GM23338 (cell line): ENCODE measurements around the gene LRRTM1. TPM values are rescaled to one million over a fixed set of nuclear protein-coding genes. Genes with fewer than 3 reads are reported as not detected.

Experiments
- ATAC-seq: fragments of 200-7000 bp; cut with Tn5 transposase; 3 replicates; pipeline ENCODE4 v1.9.1; 2020
- DNase-seq: peaks from one replicate; pipeline ENCODE4 v3.0.0-alpha.2; 2015; ENCODE audit warnings: low spot score
- H2AFZ ChIP-seq: fragments of 200-600 bp; sonication (generic); 2 replicates; pipeline ENCODE4 v1.8.0; 2016; ENCODE audit warnings: antibody characterized with exemption, mild to moderate bottlenecking, moderate library complexity
- H3F3A ChIP-seq: fragments of 200-600 bp; sonication (generic); replicated peaks from 2 replicates; pipeline ENCODE4 v1.8.0; 2017; ENCODE audit warnings: antibody characterized with exemption, mixed run types, low read depth
- H3K27ac ChIP-seq: fragments of 200-600 bp; sonication (generic); 2 replicates; pipeline ENCODE4 v1.6.1; 2016; ENCODE audit warnings: low read depth
- H3K27me3 ChIP-seq: fragments of 200-600 bp; sonication (generic); 2 replicates; pipeline ENCODE4 v1.8.0; 2016; ENCODE audit warnings: mild to moderate bottlenecking, mixed run types, moderate library complexity; ENCODE audit not compliant: insufficient read depth
- H3K36me3 ChIP-seq: fragments of 200-600 bp; sonication (generic); 2 replicates; pipeline ENCODE4 v1.8.0; 2016; ENCODE audit warnings: mild to moderate bottlenecking; ENCODE audit not compliant: insufficient read depth
- H3K4me1 ChIP-seq: fragments of 200-600 bp; sonication (generic); 2 replicates; pipeline ENCODE4 v1.8.0; 2016; ENCODE audit warnings: mild to moderate bottlenecking, moderate library complexity; ENCODE audit not compliant: insufficient read depth
- H3K4me2 ChIP-seq: fragments of 200-600 bp; sonication (generic); 2 replicates; pipeline ENCODE4 v1.7.1; 2017; ENCODE audit warnings: mixed run types
- H3K4me3 ChIP-seq: fragments of 200-600 bp; sonication (generic); 2 replicates; pipeline ENCODE4 v1.6.1; 2016; ENCODE audit warnings: mixed run types
- H3K79me2 ChIP-seq: fragments of 200-600 bp; sonication (generic); replicated peaks from 2 replicates; pipeline ENCODE4 v1.8.0; 2017; ENCODE audit warnings: mild to moderate bottlenecking; ENCODE audit not compliant: insufficient read depth
- H3K9me2 ChIP-seq: fragments of 200-600 bp; sonication (generic); 2 replicates; pipeline ENCODE4 v1.8.0; 2017; ENCODE audit not compliant: insufficient read depth
- H4K20me1 ChIP-seq: fragments of 200-600 bp; sonication (generic); replicated peaks from 2 replicates; pipeline ENCODE4 v1.8.0; 2017; ENCODE audit warnings: mild to moderate bottlenecking; ENCODE audit not compliant: insufficient read depth
- H3K27ac Mint-ChIP-seq: 2 replicates; pipeline ENCODE4 v1.8.0; 2020; ENCODE audit warnings: inconsistent platforms, mild to moderate bottlenecking, moderate library complexity, mixed read lengths
- H3K27me3 Mint-ChIP-seq: 3 replicates; pipeline ENCODE4 v1.8.0; 2022; ENCODE audit warnings: low read depth, mild to moderate bottlenecking, moderate library complexity, mixed read lengths, inconsistent platforms; ENCODE audit not compliant: insufficient read depth, poor library complexity
- H3K36me3 Mint-ChIP-seq: 3 replicates; pipeline ENCODE4 v1.8.0; 2021; ENCODE audit warnings: low read depth, mild to moderate bottlenecking, inconsistent platforms, moderate library complexity, mixed read lengths
- H3K4me1 Mint-ChIP-seq: 3 replicates; pipeline ENCODE4 v1.8.0; 2020; ENCODE audit warnings: mild to moderate bottlenecking, inconsistent platforms, mixed read lengths
- H3K4me3 Mint-ChIP-seq: 3 replicates; pipeline ENCODE4 v1.8.0; 2021; ENCODE audit warnings: moderate library complexity, mild to moderate bottlenecking, inconsistent platforms, mixed read lengths
- H3K9me3 Mint-ChIP-seq: 3 replicates; pipeline ENCODE4 v1.8.0; 2020; ENCODE audit warnings: moderate library complexity, mild to moderate bottlenecking, inconsistent platforms, mixed read lengths
- CREB1 ChIP-seq: fragments of 250-450 bp; sonication (Bioruptor Pico); IDR thresholded peaks from 2 replicates; pipeline ENCODE4 v1.5.0; 2020; ENCODE audit warnings: low read depth, mild to moderate bottlenecking, moderate library complexity
- EZH2 ChIP-seq: fragments of 200-600 bp; sonication (generic); IDR thresholded peaks from one replicate; pipeline ENCODE4 v1.8.0; 2017; ENCODE audit warnings: antibody characterized with exemption, mild to moderate bottlenecking, low read depth; ENCODE audit not compliant: unreplicated experiment
- EZH2phosphoT487 ChIP-seq: fragments of 200-600 bp; sonication (generic); IDR thresholded peaks from one replicate; pipeline ENCODE4 v1.8.1; 2018; ENCODE audit warnings: antibody characterized with exemption; ENCODE audit not compliant: unreplicated experiment
- JUNB ChIP-seq: IDR thresholded peaks from one replicate; pipeline ENCODE4 v1.6.1; 2016; ENCODE audit warnings: antibody characterized with exemption; ENCODE audit not compliant: unreplicated experiment
- NANOG ChIP-seq: IDR thresholded peaks from 2 replicates; pipeline ENCODE4 v1.6.1; 2016; ENCODE audit warnings: antibody characterized with exemption, borderline replicate concordance
- POLR2AphosphoS5 ChIP-seq: IDR thresholded peaks from 2 replicates; pipeline ENCODE4 v1.6.1; 2016; ENCODE audit warnings: antibody characterized with exemption, low read depth
- STAT1 ChIP-seq: IDR thresholded peaks from one replicate; pipeline ENCODE4 v1.6.1; 2016; ENCODE audit warnings: antibody characterized with exemption; ENCODE audit not compliant: unreplicated experiment
- ZNF331 ChIP-seq: fragments of 250-450 bp; sonication (Bioruptor Pico); IDR thresholded peaks from 2 replicates; pipeline ENCODE4 v1.5.0; 2020; ENCODE audit warnings: low read depth, mild to moderate bottlenecking, moderate library complexity
- ZNF462 ChIP-seq: fragments of 250-450 bp; sonication (Bioruptor Pico); IDR thresholded peaks from 2 replicates; pipeline ENCODE4 v1.5.0; 2020; ENCODE audit warnings: mild to moderate bottlenecking, moderate library complexity
- polyA plus RNA-seq: library from polyadenylated mRNA; unstranded; fragments of >200 nt; fragmentation: Nextera tagmentation; extraction: Ambion mirVana; gene quantifications from 2 replicates; pipeline ENCODE4 v1.2.1, GENCODE V29; 2016
- total RNA-seq: library from RNA; depleted of rRNA; stranded (reverse); fragments of >200 nt; shearing (Covaris generic); gene quantifications from 2 replicates; pipeline ENCODE4 v1.2.3, GENCODE V29; 2014
- TF ChIP-seq, protein P1 (sequence below), 2 experiments: fragments of 200-600 bp in 1 of 2; sonication (generic) in 1 of 2; conservative IDR thresholded peaks; 2 replicates each; pipeline versions ENCODE4 v1.5.1 to v1.6.1; 2016 to 2017; ENCODE audit warnings: antibody characterized with exemption in 2 of 2, low read depth in 2 of 2, mild to moderate bottlenecking in 2 of 2, moderate library complexity in 1 of 2
- TF ChIP-seq, protein P2 (sequence below): IDR thresholded peaks from 2 replicates; pipeline ENCODE4 v1.6.1; 2016; ENCODE audit warnings: antibody characterized with exemption

Gene LRRTM1
- total and polyA plus RNA-seq, 2 experiments from 2014 or later, result 0.34 to 1.3 TPM

- no peaks in the 10 kb centered on the region for H3F3A ChIP-seq
- H3K4me1 ChIP-seq, result peaks cover 70% of the 10 kb centered on the region
- TF ChIP-seq, protein P1, sequence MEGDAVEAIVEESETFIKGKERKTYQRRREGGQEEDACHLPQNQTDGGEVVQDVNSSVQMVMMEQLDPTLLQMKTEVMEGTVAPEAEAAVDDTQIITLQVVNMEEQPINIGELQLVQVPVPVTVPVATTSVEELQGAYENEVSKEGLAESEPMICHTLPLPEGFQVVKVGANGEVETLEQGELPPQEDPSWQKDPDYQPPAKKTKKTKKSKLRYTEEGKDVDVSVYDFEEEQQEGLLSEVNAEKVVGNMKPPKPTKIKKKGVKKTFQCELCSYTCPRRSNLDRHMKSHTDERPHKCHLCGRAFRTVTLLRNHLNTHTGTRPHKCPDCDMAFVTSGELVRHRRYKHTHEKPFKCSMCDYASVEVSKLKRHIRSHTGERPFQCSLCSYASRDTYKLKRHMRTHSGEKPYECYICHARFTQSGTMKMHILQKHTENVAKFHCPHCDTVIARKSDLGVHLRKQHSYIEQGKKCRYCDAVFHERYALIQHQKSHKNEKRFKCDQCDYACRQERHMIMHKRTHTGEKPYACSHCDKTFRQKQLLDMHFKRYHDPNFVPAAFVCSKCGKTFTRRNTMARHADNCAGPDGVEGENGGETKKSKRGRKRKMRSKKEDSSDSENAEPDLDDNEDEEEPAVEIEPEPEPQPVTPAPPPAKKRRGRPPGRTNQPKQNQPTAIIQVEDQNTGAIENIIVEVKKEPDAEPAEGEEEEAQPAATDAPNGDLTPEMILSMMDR (conservative IDR thresholded peaks at IDR 0.05; ENCODE audit: low read depth in 2 of 2), result peak; percentile 57 to 68
- TF ChIP-seq STAT1, result no peak
- H3K27ac ChIP-seq, result no peak overlapping the region
- Mint-ChIP-seq H3K4me3 (no peak overlapping the region), H3K36me3 (no peaks in the 10 kb centered on the region), H3K27ac (no peak overlapping the region), H3K27me3 (peaks cover 5% of the 10 kb centered on the region), H3K4me1 (peaks cover 33% of the 10 kb centered on the region), H3K9me3 (no peaks in the 10 kb centered on the region)
- H3K4me3 ChIP-seq, result no peak overlapping the region
- DNase-seq (peak; percentile 64), ATAC-seq (no peak; the same call in 1 of the 3 replicates)
- H3K4me2 ChIP-seq, result peak overlapping the region; percentile 27; the same call in 1 of the 2 replicates
- H3K79me2 ChIP-seq, result no peaks in the 10 kb centered on the region
- no peak overlapping the region for H2AFZ ChIP-seq
- H3K27me3 ChIP-seq, result peaks cover 28% of the 10 kb centered on the region
- no peaks in the 10 kb centered on the region for H3K36me3 ChIP-seq
- H3K9me2 ChIP-seq, result no peaks in the 10 kb centered on the region; the same call in 1 of the 2 replicates
- H4K20me1 ChIP-seq, result no peaks in the 10 kb centered on the region
Measured at GRCh38 chr2:80326214-80326613, 21.7 kb upstream of the LRRTM1 start.

- H3K4me3 Mint-ChIP-seq, result no peak overlapping the region
- H3K9me3 Mint-ChIP-seq, result no peaks in the 10 kb centered on the region
- H3K4me2 ChIP-seq, result peak overlapping the region; percentile 61
- H2AFZ ChIP-seq, result no peak overlapping the region
- no peaks in the 10 kb centered on the region for H3K36me3 ChIP-seq
- H3K27ac ChIP-seq, result no peak overlapping the region
- no peaks in the 10 kb centered on the region for H3K36me3 Mint-ChIP-seq
- H3K9me2 ChIP-seq, result no peaks in the 10 kb centered on the region; the same call in 1 of the 2 replicates
- peak; percentile 26 for DNase-seq
- no peak overlapping the region for H3K27ac Mint-ChIP-seq
- peaks cover 28% of the 10 kb centered on the region for H3K4me1 Mint-ChIP-seq
- H3K79me2 ChIP-seq, result no peaks in the 10 kb centered on the region
- peaks cover 8% of the 10 kb centered on the region for H3K27me3 Mint-ChIP-seq
- no peaks in the 10 kb centered on the region for H4K20me1 ChIP-seq
- ATAC-seq, result no peak
- peaks cover 59% of the 10 kb centered on the region for H3K4me1 ChIP-seq
- H3K27me3 ChIP-seq, result peaks cover 34% of the 10 kb centered on the region
- no peaks in the 10 kb centered on the region for H3F3A ChIP-seq
- H3K4me3 ChIP-seq, result peak overlapping the region; percentile 46
- TF ChIP-seq POLR2AphosphoS5 (no peak), EZH2 (no peak), EZH2phosphoT487 (no peak), ZNF462 (no peak), ZNF331 (no peak), JUNB (no peak), CREB1 (CRISPR knock-in tag) (no peak), STAT1 (no peak), NANOG (no peak)
- TF ChIP-seq, protein P1 (conservative IDR thresholded peaks at IDR 0.05; ENCODE audit: low read depth in 2 of 2), result no peak
- TF ChIP-seq, protein P2, sequence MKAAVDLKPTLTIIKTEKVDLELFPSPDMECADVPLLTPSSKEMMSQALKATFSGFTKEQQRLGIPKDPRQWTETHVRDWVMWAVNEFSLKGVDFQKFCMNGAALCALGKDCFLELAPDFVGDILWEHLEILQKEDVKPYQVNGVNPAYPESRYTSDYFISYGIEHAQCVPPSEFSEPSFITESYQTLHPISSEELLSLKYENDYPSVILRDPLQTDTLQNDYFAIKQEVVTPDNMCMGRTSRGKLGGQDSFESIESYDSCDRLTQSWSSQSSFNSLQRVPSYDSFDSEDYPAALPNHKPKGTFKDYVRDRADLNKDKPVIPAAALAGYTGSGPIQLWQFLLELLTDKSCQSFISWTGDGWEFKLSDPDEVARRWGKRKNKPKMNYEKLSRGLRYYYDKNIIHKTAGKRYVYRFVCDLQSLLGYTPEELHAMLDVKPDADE, result no peak
Measured at GRCh38 chr2:80324525-80324924, 20.0 kb upstream of the LRRTM1 start.
